Left ventricle myocardium inferior (tissue), 1 donor: ENCODE measurements around the gene RRM1. TPM values are rescaled to one million over a fixed set of nuclear protein-coding genes. Genes with fewer than 3 reads are reported as not detected.
"Not testable (repeated sequence)": the region's sequence is repeated elsewhere in the genome, so short reads cannot be mapped to it uniquely, and the experiment has no call there.

Experiments
- DNase-seq: peaks from one replicate; pipeline ENCODE4 v3.0.0-alpha.2; 2020
- H3K27ac ChIP-seq: fragments of 200-600 bp; replicated peaks from 2 replicates; pipeline ENCODE4 v1.8.0; 2021
- H3K27me3 ChIP-seq: fragments of 200-600 bp; 2 replicates; pipeline ENCODE4 v1.8.0; 2021; ENCODE audit warnings: low read depth
- H3K36me3 ChIP-seq: fragments of 200-600 bp; 2 replicates; pipeline ENCODE4 v1.8.0; 2021
- H3K4me1 ChIP-seq: fragments of 200-600 bp; 2 replicates; pipeline ENCODE4 v1.8.0; 2021
- H3K4me3 ChIP-seq: fragments of 200-600 bp; 2 replicates; pipeline ENCODE4 v1.8.0; 2021; ENCODE audit warnings: mild to moderate bottlenecking, moderate library complexity
- H3K9me3 ChIP-seq: fragments of 200-600 bp; replicated peaks from 2 replicates; pipeline ENCODE4 v1.8.0; 2021
- intact Hi-C: fragments of 100-400 bp; cut with micrococcal nuclease; formaldehyde crosslinking; loops from one replicate; pipeline ENCODE4 v1.11.0; 2022
- total RNA-seq: library from RNA; stranded (reverse); fragmentation: NEBNext Ultra II Directional; extraction: Animal tissue kit (Norgen Biotek cat#: 25700); gene quantifications from one replicate; pipeline ENCODE4 v1.2.1, GENCODE V29; 2021
- TF ChIP-seq, protein P1 (sequence below): fragments of 200-600 bp; IDR thresholded peaks from 2 replicates; pipeline ENCODE4 v1.8.0; 2021; ENCODE audit warnings: antibody characterized with exemption, mild to moderate bottlenecking, borderline replicate concordance
- donor health status: DM: no; HTN: yes; CAD: no; lungs with severe emphysema.

RRM1 gene
- total RNA-seq, 1 donor from 2014 or later, result 28.5 TPM

DNA sequence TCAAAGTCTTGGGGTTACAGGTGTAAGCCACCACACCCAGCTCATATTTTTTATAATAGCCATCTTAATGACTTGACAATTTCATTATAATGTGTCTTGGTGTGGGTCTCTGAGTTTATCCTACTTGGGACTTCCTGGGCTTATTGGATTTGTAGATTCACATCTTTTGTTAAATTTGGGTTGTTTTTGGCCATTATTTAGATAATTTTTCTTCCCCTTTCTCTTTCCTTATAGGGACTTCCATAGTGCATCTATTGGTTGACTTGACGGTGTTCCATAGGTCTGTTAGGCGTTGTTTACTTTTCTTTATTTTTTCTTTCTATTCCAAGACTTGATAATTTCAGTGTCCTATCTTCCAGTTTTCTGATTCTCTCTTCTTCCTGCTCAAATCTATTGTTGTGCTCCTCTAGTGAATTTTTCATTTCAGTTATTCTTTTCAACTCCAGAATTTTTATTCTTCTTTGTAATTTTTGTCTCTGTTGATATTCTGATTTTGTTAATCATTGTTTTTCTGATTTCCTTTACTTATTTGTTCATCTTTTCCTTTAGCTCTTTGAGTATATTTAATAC, 45.6 kb downstream of the RRM1 start:
- DNase-seq, result no peak
- no peaks in the 10 kb centered on the region for H3K4me1 ChIP-seq
- TF ChIP-seq, protein P1, sequence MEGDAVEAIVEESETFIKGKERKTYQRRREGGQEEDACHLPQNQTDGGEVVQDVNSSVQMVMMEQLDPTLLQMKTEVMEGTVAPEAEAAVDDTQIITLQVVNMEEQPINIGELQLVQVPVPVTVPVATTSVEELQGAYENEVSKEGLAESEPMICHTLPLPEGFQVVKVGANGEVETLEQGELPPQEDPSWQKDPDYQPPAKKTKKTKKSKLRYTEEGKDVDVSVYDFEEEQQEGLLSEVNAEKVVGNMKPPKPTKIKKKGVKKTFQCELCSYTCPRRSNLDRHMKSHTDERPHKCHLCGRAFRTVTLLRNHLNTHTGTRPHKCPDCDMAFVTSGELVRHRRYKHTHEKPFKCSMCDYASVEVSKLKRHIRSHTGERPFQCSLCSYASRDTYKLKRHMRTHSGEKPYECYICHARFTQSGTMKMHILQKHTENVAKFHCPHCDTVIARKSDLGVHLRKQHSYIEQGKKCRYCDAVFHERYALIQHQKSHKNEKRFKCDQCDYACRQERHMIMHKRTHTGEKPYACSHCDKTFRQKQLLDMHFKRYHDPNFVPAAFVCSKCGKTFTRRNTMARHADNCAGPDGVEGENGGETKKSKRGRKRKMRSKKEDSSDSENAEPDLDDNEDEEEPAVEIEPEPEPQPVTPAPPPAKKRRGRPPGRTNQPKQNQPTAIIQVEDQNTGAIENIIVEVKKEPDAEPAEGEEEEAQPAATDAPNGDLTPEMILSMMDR, result no peak
- H3K27ac ChIP-seq, result no peak overlapping the region
- H3K36me3 ChIP-seq, result peaks cover 60% of the 10 kb centered on the region
- peaks cover 39% of the 10 kb centered on the region for H3K9me3 ChIP-seq
- H3K27me3 ChIP-seq, result no peaks in the 10 kb centered on the region
- H3K4me3 ChIP-seq, result no peak overlapping the region
- intact Hi-C loops, result no loop called here

DNA sequence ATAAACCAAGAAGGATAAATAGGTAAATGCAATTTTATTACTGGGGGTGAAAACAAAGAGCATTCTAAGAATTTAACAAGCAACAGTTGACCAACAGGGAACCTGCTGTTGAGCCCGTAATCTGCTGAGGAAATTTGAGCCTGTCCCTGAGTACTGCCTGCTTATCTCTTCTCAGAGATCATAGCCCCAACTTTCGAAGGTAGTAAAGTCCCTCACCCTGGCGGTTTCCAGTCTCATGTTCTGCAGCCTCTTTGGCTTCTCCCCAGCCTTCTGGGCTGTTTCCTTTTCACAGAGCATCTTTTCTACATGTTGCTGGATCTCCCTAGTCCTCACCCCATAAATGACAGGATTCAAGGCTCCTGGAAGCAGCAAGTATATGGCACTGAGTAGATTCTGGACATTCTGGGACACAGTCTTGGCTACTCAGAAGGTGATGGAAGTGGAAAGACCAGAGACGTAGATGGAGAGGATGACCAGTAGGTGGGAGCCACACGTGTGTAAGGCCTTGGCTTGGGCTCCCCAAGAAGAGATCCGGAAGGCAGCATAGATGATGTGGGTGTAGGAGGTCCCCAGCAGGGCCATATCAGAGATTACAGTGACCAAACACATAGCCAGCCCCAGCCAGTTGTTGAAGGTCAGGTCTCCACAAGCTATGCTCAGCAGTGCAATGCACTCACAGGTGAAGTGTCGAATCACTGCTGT, 51.6 kb downstream of the RRM1 start:
- no peak for DNase-seq
- intact Hi-C loops, result no loop called here
- Histone ChIP-seq H3K4me1 (no peaks in the 10 kb centered on the region), H3K27ac (no peak overlapping the region), H3K4me3 (no peak overlapping the region), H3K27me3 (no peaks in the 10 kb centered on the region), H3K9me3 (peaks cover 7% of the 10 kb centered on the region), H3K36me3 (peaks cover 12% of the 10 kb centered on the region)
- TF ChIP-seq, protein P1, result no peak

DNA sequence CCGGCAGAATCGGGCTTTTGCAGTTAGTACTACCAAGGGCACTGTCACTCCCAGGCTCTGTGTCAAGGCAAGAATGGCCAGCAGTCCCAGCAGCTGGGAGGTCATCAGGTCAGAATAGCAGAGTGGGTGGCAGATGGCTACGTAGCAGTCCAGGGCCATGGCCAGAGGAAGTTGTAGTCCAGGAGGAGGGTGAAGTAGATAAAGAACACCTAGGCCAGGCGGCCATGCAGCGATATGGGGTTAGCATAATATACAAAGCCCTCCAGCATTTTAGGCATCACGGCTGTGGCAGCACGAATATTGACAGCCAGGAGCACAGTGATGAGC, 52.1 kb downstream of the RRM1 start:
- Histone ChIP-seq H3K4me1 (no peaks in the 10 kb centered on the region), H3K4me3 (no peak overlapping the region), H3K36me3 (peaks cover 7% of the 10 kb centered on the region), H3K27ac (no peak overlapping the region), H3K9me3 (peaks cover 2% of the 10 kb centered on the region), H3K27me3 (no peaks in the 10 kb centered on the region)
- TF ChIP-seq, protein P1, result no peak
- intact Hi-C loops, result no loop called here
- DNase-seq, result no peak

DNA sequence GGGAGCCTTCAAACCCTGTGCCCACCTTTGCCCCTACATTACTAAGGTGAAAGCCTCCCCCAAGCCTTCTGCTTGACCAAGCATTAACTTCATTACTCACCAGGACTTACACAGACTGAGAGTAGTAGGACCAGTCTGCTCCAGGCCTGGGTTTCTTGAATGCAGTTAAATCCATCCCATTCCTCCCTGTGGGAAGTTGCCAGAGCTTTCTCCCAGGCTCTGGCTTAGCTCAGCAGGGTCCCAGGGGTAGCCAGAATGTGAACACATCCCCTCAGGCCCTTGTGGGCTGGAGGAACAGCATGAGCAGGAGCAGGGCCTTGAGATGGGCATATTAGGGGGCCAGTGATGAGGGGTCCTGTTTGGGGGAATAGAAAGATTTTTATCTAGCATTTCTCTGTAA, 59.9 kb downstream of the RRM1 start:
- no peak for DNase-seq
- intact Hi-C loops, result no loop called here
- Histone ChIP-seq H3K9me3 (no peaks in the 10 kb centered on the region), H3K27me3 (no peaks in the 10 kb centered on the region), H3K4me1 (no peaks in the 10 kb centered on the region), H3K36me3 (no peaks in the 10 kb centered on the region), H3K27ac (no peak overlapping the region), H3K4me3 (no peak overlapping the region)
- TF ChIP-seq, protein P1, result no peak

DNA sequence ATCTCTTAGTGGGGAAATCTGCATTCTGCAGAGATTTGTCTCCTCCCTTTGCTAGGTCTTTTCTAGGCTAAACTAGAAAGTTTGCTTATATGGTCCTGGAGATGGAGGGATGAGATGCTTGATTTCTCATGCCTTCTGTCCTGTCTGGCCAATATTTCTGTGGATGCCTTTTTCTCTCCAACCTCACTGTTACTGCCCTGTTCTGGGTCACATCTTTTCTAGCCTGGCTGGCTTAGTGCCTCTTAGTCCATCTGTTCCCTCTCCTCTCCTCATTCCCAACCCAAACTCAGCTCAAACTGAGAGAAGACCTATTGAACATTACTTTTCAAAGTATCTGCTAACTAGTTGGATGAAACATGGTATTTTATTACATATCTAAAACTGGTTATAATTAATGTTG, 62.0 kb downstream of the RRM1 start:
- no peaks in the 10 kb centered on the region for H3K4me1 ChIP-seq
- no peak overlapping the region for H3K4me3 ChIP-seq
- no peak for DNase-seq
- H3K27ac ChIP-seq, result no peak overlapping the region
- H3K27me3 ChIP-seq, result no peaks in the 10 kb centered on the region
- intact Hi-C loops, result no loop called here
- TF ChIP-seq, protein P1, result no peak
- H3K36me3 ChIP-seq, result no peaks in the 10 kb centered on the region
- H3K9me3 ChIP-seq, result no peaks in the 10 kb centered on the region

DNA sequence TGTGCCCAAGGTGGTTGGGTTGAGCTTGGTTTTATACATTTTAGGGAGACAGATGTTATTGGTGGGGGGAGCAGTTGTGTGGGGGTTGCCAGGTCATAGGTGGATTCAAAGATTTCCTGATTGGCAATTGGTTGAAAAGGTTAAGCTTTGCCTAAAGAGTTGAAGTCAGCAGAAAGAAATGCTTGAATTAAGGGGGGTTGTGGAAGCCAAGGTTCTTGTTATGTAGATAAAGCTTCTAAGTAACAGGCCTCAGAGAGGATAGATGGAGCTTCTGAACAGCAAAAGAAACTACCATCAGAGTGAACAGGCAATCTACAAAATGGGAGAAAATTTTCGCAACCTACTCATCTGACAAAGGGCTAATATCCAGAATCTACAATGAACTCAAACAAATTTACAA, 64.2 kb downstream of the RRM1 start:
- H3K9me3 ChIP-seq, intact Hi-C loops, H3K4me3 ChIP-seq, H3K27ac ChIP-seq, DNase-seq, H3K36me3 ChIP-seq, H3K4me1 ChIP-seq, H3K27me3 ChIP-seq: not testable (repeated sequence)
